Islet of Langerhans (tissue), 1 donor: ENCODE results near the gene CAMK2G.
"Not testable (repeated sequence)": the region's sequence is repeated elsewhere in the genome, so short reads cannot be mapped to it uniquely, and the experiment has no call there.

Source experiments
- FAIRE-seq: peaks from one replicate; lab custom pipeline; 2011; peaks lifted over from hg19 to GRCh38; lab: Jason Lieb, UNC

The CAMK2G gene

GRCh38 chr10:73902351-73902750 lies 28.0 kb upstream of the CAMK2G start:
- no peak for FAIRE-seq

DNA sequence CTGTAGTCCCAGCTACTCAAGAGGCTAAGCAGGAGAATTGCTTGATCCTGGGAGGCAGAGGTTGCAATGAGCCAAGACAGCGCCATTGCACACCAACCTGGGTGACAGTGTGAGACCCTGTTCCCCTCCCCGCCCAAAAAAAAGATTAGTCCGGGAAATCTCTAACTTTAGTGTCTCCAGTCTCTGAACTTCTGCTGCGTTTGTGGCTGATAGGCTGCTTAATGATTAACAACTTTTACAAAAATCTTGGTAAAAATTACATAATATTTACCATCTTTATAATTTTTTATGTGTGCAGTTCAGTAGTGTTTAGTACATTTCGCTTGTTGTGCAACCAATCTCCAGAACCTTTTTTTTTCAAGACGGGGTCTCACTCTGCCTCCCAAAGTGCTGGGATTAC lies 26.9 kb upstream of the CAMK2G start:
- no peak for FAIRE-seq

GRCh38 chr10:73900064-73900463 lies 25.7 kb upstream of the CAMK2G start:
- FAIRE-seq: no peak

DNA sequence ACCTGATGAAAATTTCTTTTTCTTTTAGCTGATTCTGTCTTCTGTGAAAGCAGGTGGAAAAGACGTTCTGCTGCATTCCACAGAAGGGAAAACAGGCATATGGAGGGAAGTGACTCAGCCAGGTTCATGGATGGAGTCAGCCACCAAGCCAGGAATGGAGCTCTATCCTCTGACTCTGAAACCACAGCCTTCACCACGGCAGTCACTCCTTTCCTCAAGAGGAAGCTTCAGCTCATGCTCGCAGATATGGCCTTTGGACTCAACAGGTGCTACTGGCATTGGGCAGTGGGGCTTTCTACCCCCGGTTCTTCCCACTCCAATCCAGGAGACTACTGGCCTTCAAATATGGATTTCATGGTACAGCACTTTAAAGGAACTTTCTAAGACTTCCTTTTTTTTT lies 25.1 kb upstream of the CAMK2G start:
- no peak for FAIRE-seq

GRCh38 chr10:73898730-73899410 lies 24.5 kb upstream of the CAMK2G start:
- FAIRE-seq: no peak

GRCh38 chr10:73897693-73898092 lies 23.3 kb upstream of the CAMK2G start:
- no peak for FAIRE-seq

DNA sequence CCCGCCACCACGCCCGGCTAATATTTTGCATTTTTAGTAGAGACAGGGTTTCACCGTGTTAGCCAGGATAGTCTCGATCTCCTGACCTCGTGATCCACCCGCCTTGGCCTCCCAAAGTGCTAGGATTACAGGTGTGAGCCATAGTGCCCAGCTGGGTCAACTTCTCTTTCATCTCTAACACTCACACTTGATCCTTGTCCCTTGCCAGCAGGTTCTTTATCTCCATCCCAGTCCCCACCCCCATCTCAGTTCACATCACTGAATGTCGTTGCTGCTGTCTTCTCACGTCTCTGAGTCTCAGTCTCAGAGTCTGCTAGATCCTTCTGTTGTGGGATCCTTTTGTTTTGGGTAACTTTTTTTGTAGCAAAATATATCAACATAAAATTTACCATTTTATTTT lies 21.0 kb upstream of the CAMK2G start:
- not testable (repeated sequence) for FAIRE-seq

DNA sequence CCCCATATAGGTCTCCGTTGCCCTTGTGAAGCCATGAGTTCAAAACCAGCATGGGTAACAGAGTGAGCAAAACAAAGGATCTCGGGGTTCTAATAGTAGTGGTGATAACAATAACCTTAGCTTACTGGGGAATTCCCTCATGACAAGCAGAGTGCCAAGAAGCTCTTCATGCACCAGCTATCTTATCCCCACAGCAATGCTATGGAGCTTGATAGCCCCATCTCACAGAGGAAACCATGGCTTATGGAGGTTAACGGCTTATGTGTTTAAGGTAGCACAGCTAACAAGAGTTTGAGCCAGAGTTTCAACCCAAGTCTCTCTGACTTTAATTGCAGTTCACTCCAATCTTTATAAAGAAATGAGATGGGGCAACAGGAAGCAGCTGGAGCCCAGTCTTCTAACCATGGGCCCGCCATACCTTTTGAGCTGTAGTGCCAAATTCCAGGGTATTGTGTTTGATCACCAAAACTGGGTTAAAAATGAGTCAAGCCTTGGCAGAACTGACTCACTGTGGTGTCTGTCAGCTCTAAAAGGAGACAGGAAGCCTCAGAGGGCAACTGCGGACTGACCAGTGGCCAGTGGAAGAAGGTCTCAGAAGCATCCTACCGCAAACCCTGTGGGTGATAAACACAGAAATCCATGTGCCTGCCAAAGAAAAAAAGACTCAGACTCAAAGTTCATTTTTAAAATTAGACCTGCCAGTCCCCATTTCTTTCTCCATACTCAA lies 20.1 kb upstream of the CAMK2G start:
- no peak for FAIRE-seq

GRCh38 chr10:73893426-73893825 lies 19.1 kb upstream of the CAMK2G start:
- FAIRE-seq: no peak

DNA sequence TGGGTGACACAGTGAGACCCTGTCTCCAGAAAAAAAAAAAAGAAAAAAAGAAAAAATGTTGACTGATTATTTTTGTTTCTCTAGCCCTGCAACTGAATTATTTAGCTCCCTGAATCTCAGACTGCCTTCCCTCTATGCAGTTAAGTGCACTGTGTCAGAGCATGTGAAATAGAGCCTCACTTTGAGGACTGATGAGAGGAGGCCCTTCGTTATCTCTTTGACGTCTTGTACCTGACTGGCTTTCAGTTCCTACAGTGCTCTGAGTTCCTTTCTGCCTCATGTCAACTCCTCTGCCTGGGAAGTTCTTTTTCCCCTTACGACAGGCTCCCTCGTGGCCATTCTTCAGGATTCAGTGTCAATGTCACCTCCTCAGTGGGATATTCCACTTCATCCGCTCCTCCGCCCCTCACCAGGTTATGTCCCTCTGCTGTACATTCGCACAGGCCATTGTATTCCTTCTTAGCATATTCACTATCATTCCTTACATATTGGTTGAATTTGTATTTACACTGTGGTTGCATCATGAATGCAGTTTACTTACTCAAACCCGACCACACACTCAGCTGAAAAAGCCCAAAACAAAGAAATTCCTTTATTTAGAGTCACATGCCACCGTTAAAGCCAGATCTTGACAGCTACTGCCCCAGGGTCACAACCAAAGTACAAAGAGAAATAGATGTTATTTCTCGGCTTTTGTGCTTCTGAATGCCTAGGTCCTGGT lies 18.1 kb upstream of the CAMK2G start:
- no peak for FAIRE-seq

DNA sequence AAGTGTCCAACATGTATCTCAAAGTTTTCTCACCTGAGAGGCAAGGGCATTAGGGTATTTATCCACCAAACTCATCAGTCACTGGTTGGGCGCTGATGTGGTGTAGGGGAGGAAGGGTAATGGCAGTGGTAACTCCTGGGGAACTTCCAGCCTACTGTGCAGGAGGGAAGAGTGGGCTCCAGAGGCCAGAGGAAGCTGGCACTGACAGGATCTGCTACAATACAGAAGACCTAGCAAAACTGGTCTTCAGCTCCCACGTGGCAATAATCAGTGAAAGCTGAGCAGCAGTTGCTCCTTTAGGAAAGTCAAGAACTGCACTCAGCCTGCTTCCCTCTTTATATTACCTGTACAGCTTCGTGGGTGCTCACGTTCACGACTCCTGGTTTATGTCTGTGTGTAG lies 17.2 kb upstream of the CAMK2G start:
- FAIRE-seq: no peak

DNA sequence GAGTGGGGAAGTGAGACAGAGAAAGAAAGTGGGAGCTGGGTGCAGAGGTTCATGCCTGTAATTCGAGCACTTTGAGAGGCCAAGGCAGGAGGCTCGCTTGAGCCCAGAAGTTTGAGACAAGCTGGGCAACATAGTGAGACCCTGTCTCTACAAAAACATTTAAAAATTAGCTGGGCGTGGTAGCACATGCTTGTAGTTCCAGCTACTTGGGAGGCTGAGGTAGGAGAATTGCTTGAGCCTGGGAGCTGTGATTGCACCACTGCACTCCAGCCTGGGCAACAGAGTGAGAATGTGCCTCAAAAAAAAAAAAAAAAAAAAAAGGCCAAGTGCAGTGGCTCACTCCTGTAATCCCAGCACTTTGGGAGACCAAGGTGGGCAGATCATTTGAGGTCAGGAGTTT lies 16.5 kb upstream of the CAMK2G start:
- not testable (repeated sequence) for FAIRE-seq

DNA sequence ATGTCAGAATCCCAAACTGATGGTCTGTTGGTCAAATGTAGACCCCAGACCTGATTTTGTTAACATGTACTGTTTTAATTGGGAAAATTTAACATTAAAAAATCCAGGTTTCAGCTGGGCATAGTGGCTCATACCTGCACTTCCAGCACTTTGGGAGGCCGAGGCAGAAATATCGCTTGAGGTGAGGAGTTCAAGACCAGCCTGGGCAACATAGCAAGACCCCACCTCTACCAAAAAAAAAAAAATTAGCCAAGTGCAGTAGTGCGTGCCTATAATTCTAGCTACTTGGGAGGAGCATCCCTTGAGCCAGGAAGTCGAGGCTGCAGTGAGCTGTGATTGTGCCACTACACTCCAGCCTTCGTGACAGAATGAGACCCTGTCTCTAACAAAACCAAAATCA lies 15.9 kb upstream of the CAMK2G start:
- no peak for FAIRE-seq

- FAIRE-seq: not testable (repeated sequence)
Measured at GRCh38 chr10:73889416-73889815, 15.1 kb upstream of the CAMK2G start.

DNA sequence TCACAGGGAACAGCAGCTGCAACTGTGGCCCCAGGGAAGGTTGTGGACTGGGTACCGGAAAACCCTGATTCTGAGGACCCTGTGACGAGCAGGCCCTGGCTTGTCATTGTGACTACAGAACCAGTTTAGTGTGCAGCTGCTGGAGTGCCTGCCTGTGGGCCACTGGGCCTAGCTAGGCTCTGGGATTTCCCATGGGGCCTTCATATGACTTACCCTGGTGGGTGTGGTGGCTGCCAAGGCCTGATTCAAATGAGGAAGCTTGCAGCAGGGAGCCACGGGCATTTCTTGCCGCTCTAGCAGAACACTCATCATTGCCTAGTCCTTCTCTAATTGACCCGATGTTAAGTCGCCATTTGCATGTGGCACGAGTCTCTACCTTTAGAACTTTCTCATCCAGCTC lies 14.7 kb upstream of the CAMK2G start:
- no peak for FAIRE-seq

DNA sequence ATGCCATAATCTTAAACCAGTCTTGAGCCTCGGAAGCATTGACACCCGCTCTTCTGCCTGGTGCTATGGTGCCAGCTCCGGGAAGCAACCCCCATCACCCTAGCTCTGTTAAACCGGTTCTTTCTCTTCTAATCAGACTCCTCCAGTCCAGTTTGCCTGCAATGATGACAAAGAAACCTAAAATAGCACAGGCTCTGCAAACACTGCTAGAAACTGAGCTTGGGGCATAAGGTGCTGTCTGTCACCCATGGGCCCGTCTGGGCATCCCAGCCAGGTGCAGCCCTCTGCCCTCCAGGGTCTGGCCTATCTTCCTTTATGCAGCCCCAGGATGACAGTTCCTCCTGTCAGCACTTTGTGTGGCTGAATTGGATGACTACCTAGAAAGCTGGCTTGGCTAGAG lies 14.2 kb upstream of the CAMK2G start:
- FAIRE-seq: no peak

- FAIRE-seq: no peak
Measured at GRCh38 chr10:73887294-73888039, 13.1 kb upstream of the CAMK2G start.

DNA sequence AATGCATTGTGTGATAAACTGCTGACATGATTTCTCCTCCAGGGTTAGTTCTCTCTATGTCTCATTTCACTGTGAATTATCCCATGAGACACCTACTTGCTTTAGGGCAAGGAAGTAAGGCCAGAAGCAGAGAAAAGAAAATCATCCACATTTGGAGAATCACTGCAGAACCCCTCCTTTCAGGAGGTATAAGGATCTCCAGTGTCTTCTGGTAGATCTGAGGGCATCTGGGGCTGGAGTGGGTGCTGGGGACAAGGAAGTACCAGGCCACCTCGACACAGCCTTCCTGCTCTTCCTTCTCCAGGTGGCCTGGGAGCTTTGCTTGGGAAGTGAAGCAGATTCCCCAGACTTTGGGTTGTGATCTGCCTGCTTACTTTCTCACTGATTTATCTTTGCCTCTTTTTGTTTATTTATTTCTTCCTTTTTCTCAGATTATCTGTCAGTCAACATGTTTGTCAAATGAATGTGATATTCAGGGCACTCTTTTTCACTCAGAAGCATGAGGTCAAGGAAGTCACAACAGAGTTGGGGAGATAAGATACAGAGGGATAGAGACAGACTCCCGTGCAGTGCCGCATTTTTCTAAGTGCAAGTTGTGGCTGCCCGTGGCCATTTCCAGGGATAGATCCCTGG lies 12.4 kb upstream of the CAMK2G start:
- no peak for FAIRE-seq

DNA sequence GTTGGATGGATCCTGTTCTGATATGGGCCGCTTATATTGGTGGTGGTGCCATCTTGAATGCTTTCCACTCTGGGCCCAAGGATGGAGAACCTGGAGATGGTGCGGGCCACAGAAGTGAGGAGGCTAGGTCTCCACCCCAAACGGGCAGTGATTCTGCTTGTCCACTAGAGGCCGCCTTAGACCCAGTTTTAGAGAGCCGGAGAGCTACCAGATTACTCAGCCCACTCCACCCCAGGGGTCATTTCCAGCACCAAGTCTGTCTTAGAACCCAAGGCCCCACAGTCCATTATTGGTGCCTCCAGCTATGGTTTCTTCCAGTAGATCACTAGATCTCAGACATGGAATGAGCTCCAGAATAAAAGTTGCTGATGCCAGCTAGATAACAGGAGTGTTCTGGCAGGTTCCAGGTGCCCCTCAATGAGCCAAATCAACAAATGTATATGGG lies 11.8 kb upstream of the CAMK2G start:
- FAIRE-seq: no peak

GRCh38 chr10:73884017-73884416 lies 9.7 kb upstream of the CAMK2G start:
- no peak for FAIRE-seq

DNA sequence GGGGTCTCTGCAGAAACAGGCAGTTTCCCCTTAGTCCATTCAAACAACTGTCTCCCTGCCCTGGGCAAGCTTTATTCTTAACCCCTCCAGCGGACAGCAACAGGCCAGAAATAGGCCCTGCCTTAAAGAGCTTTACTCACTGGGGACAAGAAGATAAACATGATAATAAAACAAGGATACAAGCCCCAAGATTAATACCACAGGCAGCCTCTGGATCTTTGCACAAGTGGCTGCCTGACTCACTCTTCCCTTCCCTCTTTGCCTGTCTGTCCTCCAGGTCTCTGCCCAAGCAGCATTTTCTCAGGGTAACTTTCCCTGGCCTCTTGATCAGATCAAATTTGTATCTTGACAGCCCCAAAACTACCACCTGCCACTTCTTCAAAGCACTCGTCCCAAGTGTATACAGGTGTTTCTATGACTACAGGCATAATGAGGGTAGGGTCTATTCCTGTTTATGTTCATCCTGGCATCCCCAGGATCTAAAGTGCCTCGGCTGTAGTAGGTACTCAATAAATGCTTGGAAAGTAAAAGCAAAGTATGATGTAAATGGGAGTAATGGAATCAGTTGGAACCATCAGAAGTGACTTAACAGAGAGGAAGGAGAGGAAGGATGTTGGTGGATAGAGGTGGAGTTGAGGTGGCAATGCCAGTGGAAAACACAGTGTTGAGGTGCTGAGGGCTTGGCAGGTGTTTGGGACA lies 7.0 kb upstream of the CAMK2G start:
- FAIRE-seq: no peak
